GM20000 (cell line): ENCODE measurements around the gene GRID1.

ENCODE experiments used
- DNase-seq: peaks from one replicate; pipeline ENCODE4 v3.0.0; 2012; ENCODE audit warnings: low spot score
- TF ChIP-seq, protein P1 (sequence below): IDR thresholded peaks from 2 replicates; pipeline ENCODE4 v1.5.1; 2012; ENCODE audit warnings: mild to moderate bottlenecking, control low read depth; ENCODE audit errors: extremely low read depth, missing control alignments

Gene GRID1

DNA sequence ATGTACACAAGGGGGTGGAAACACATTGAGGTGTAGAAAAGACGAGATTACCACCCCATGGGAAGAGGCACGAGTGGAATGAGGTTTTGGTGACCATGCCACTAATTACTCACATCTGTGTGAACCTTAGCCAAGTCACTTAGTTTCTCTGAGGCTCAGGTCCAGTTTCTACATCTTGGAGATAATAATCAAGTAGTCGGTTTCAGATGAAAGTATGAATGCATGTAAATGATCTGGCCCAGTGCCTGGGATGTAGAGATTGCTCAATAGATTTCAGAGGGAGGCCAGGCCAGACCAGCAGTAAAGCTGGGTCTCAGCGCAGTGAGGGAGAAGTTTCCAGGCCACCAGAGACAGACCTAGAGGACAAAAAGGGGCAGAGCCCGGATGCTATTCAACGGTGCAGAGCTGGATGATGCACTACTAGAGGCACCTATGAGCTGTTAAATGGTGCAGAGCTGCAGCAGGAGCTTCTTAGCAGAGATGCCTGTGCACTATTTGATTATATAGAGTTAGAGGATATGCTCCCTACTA lies 725.1 kb downstream of the GRID1 start:
- DNase-seq, result no peak
- TF ChIP-seq, protein P1, sequence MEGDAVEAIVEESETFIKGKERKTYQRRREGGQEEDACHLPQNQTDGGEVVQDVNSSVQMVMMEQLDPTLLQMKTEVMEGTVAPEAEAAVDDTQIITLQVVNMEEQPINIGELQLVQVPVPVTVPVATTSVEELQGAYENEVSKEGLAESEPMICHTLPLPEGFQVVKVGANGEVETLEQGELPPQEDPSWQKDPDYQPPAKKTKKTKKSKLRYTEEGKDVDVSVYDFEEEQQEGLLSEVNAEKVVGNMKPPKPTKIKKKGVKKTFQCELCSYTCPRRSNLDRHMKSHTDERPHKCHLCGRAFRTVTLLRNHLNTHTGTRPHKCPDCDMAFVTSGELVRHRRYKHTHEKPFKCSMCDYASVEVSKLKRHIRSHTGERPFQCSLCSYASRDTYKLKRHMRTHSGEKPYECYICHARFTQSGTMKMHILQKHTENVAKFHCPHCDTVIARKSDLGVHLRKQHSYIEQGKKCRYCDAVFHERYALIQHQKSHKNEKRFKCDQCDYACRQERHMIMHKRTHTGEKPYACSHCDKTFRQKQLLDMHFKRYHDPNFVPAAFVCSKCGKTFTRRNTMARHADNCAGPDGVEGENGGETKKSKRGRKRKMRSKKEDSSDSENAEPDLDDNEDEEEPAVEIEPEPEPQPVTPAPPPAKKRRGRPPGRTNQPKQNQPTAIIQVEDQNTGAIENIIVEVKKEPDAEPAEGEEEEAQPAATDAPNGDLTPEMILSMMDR, result no peak

DNA sequence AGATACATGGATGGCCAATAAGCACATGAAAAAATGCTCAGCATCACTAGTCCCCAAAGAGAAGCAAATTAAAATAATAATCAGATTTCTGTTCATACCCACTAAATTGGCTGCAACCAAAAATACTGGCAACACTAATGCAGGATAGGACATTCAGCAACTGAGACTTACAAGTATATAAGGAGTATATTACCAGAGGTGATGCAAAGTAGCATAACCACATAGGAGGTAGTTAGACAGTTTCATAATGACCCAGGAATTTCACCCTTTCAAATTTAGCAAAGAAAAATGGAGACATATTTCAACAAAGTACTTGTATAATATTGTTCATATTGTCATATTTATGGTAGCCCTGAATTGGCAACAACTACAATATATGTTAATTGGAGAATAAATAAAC lies 727.8 kb downstream of the GRID1 start:
- TF ChIP-seq, protein P1, result no peak
- DNase-seq, result no peak

DNA sequence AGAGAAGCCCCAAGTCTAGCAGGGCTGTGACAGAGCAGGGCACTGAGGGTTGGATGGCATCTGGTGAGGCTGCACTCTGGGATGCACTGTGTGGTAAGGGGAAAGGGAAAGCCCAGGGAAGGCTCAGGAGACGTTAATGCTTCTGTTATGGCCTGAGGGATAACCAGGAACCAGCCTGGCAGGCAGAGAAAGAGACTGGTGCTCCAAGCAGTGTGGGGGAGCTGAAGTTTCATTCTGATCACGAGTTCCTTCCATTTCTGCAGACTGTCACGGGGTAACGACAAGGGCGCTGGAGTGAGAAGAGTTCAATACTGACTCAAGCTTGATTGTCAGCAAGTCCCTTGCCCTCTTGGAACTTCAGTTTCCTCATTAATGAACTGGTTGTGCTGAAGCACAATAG lies 730.9 kb downstream of the GRID1 start:
- DNase-seq, result no peak
- TF ChIP-seq, protein P1, result no peak

DNA sequence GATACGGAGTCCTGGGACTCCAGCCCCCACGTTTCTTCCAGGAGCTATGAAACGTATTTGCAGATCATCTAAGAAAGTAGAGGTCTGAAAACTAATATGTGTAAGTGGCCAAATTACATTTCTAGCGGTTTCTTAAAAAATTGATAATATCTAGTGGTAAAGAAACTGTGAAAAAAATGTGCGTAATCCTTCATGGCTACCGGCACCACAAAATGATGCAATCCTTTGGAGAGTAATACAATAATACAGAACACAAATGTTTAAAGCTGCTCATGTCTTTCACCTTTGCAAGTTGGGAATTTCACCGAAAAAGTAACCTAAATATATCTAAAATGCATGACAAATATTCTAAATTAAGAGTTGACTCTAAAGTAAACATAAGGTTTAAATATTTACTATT lies 742.1 kb downstream of the GRID1 start:
- TF ChIP-seq, protein P1, result no peak

DNA sequence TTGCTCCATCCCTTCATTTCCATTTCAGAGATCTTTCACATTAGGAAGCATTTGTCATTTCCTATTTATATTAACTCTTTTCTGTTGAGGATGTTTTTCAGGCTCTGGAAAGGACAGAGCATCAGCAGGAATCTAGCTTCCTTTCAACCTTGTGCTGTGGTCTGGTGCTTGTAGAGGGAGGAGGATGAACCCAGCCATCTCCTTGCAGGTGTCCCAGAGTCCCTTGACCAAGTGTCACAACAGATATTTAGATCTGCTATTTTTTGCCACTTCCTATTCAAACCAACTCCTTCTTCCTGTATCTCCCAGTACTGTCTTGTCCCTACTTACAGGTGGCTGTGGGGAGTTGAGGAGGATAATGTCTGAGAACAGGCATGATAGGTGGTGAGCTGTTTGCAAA lies 742.8 kb downstream of the GRID1 start:
- no peak for DNase-seq
- TF ChIP-seq, protein P1, result no peak

More for the DNA sequence above, 742.1 kb downstream of the GRID1 start:
- DNase-seq, result no peak

DNA sequence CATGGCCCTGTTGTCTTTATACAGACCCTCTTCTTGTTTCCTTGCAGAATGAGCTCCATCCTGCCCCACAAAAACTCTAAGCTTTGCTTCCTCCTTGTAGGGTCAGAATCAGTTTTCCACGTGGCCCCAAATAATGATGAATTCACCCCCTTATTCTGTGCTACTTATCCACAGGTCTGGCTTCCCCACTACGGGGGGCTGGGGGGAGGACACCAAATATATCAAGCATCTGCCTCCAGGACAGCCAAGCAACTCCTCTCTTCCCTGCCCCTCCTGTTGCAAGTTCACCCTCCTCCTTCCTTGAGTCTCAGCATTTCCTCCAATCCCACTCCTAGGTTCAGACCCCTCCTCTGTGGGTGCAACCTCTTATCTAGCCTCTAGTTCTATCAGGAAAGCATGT lies 743.3 kb downstream of the GRID1 start:
- TF ChIP-seq, protein P1, result no peak

DNA sequence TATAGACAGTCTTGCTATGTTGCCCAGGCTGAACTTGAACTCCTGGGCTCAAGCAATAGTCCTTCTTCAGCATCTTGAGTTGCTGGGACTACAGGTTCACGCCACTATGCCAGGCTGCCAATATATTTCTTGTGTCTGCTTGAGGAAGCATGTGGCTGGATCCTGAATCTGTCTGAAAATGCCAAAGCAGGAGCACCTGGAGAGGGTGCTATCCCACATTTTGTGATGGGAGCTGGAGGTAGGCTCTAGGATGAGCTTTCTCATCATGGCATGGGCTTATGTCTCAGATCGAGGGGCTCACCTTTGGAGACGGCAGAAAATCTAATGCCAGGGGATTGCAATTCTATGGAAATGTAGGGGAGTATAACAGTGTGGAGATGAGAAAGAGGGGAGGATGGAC lies 744.2 kb downstream of the GRID1 start:
- no peak for DNase-seq
- TF ChIP-seq, protein P1, result no peak

More for the DNA sequence above, 743.3 kb downstream of the GRID1 start:
- DNase-seq, result no peak

DNA sequence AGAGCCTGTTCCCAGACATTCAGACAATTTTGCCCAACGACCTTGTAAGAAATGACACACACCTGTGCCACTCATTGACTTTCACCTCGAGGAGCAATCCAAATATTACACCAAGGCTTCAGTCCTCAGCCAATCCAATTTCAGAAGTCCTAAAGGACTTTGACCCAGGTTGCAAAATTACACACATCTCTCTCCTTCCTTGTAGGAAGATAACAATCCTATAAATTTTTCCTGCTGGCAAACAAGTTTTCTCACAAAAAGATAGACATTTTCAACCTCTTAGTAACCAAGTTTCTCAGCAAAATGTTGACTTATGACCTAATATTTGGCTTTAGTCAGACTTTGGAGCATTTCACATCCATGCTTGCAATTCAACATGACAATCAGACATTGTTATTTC lies 745.0 kb downstream of the GRID1 start:
- DNase-seq, result no peak
- TF ChIP-seq, protein P1, result no peak
